SK-N-SH (cell line): ENCODE results near the gene C11orf91.

Experiments used
- CTCF ChIP-seq: fragments of 200-600 bp; sonication (generic); IDR thresholded peaks from 2 replicates; pipeline ENCODE4 v1.6.1; 2017; ENCODE audit warnings: antibody characterized with exemption, mild to moderate bottlenecking, moderate library complexity
- MXI1 ChIP-seq: IDR thresholded peaks from 2 replicates; pipeline ENCODE4 v1.6.1; 2012; ENCODE audit warnings: mild to moderate bottlenecking, low read depth, low read length, improper control_type of control experiment
- REST ChIP-seq: IDR thresholded peaks from 2 replicates; pipeline ENCODE4 v1.6.1; 2012; ENCODE audit warnings: mild to moderate bottlenecking, low read depth, low read length, moderate library complexity
- SIN3A ChIP-seq: IDR thresholded peaks from 2 replicates; pipeline ENCODE4 v1.6.1; 2012; ENCODE audit warnings: low read depth, mild to moderate bottlenecking, low read length, moderate library complexity, borderline replicate concordance
- TCF12 ChIP-seq: IDR thresholded peaks from 2 replicates; pipeline ENCODE4 v1.4.0; 2012

GRCh38 chr11:33696411-33696810 lies 4.2 kb downstream of the C11orf91 start:
- TF ChIP-seq CTCF (no peak), MXI1 (no peak), REST (no peak), SIN3A (no peak), TCF12 (no peak)
